ENCODE data around the gene PAX8.

PAX8 gene

GRCh38 chr2:113216321-113216720 lies 62.4 kb downstream of the PAX8 start:
- H3K27me3 ChIP-seq (ENCODE audit: control insufficient read depth, insufficient read depth, low read length), result no peaks in the 10 kb centered on the region

GRCh38 chr2:113215056-113215455 lies 63.7 kb downstream of the PAX8 start:
- Histone ChIP-seq H3K4me1 (ENCODE audit: control insufficient read depth, insufficient read depth, low read length) (peaks cover 54% of the 10 kb centered on the region), H3K9me3 (replicated peaks; ENCODE audit: low read length) (no peaks in the 10 kb centered on the region), H3K4me2 (ENCODE audit: low read length) (no peak overlapping the region), H3K4me3 (ENCODE audit: low read length) (no peak overlapping the region), H3K36me3 (ENCODE audit: insufficient read depth, low read length) (no peaks in the 10 kb centered on the region), H3K27me3 (ENCODE audit: control insufficient read depth, insufficient read depth, low read length) (no peaks in the 10 kb centered on the region), H3K9ac (ENCODE audit: low read depth, low read length) (no peak overlapping the region)

More at GRCh38 chr2:113216321-113216720, 62.4 kb downstream of the PAX8 start:
- peaks cover 48% of the 10 kb centered on the region for H3K4me1 ChIP-seq (ENCODE audit: control insufficient read depth, insufficient read depth, low read length)
- no peaks in the 10 kb centered on the region for H3K9me3 ChIP-seq (replicated peaks; ENCODE audit: low read length)
- H3K36me3 ChIP-seq (ENCODE audit: insufficient read depth, low read length), result no peaks in the 10 kb centered on the region
- no peak overlapping the region for H3K4me2 ChIP-seq (ENCODE audit: low read length)
- no peak overlapping the region for H3K4me3 ChIP-seq (ENCODE audit: low read length)
- no peak overlapping the region for H3K9ac ChIP-seq (ENCODE audit: low read depth, low read length)

GRCh38 chr2:113214141-113214540 lies 64.6 kb downstream of the PAX8 start:
- Histone ChIP-seq H3K27me3 (ENCODE audit: control insufficient read depth, insufficient read depth, low read length) (no peaks in the 10 kb centered on the region), H3K36me3 (ENCODE audit: insufficient read depth, low read length) (no peaks in the 10 kb centered on the region), H3K4me3 (ENCODE audit: low read length) (no peak overlapping the region), H3K9ac (ENCODE audit: low read depth, low read length) (no peak overlapping the region), H3K4me2 (ENCODE audit: low read length) (no peak overlapping the region), H3K9me3 (replicated peaks; ENCODE audit: low read length) (no peaks in the 10 kb centered on the region), H3K4me1 (ENCODE audit: control insufficient read depth, insufficient read depth, low read length) (peaks cover 50% of the 10 kb centered on the region)

GRCh38 chr2:113213061-113213930 lies 65.4 kb downstream of the PAX8 start:
- no peak overlapping the region for H3K9ac ChIP-seq (ENCODE audit: low read depth, low read length)
- H3K4me1 ChIP-seq (ENCODE audit: control insufficient read depth, insufficient read depth, low read length), result peaks cover 47% of the 10 kb centered on the region

DNA sequence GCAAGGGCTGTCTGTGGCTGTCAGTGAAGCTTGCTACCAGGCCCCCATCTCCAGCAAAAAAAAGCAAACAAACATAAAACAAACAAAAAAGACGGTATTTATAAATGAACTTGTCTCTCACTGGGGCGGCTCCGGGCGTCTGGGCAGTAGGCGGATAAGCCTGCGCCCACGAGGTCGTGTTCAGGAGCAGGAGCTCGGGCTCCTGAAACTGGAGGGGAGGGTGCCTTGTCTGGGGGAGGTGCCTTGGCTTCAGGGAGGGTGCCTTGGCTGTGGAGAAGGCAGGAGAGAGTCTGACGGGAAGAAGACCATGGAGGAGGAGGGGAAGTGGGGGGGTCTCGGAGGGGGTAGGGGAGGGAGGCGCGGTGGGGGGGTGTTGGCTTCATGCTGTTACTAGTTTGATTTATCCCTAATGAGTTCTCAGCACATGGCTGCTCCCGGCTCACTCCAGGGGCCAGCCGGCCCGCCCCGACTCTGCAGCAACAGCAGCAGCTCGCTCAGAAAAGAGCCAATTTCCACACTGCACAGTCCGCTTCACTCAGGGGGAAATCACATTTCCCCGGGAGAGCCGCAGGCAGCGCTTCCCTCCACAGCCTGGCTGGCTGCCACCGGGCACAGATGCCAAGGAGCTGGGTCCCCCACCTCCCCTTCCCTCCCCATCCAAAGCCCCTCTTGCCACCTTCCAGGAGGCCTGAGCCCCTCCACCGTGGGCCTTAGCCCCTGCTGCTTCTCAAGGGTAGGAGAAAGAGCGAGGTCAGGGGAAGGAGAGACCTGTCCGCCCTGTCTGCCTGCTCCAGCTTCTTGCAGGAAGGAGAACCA lies 66.3 kb downstream of the PAX8 start:
- no peak overlapping the region for H3K4me3 ChIP-seq (ENCODE audit: low read length)

More at GRCh38 chr2:113213061-113213930, 65.4 kb downstream of the PAX8 start:
- H3K4me2 ChIP-seq (ENCODE audit: low read length), result no peak overlapping the region
- H3K36me3 ChIP-seq (ENCODE audit: insufficient read depth, low read length), result no peaks in the 10 kb centered on the region
- H3K9me3 ChIP-seq (replicated peaks; ENCODE audit: low read length), result no peaks in the 10 kb centered on the region
- H3K27me3 ChIP-seq (ENCODE audit: control insufficient read depth, insufficient read depth, low read length), result no peaks in the 10 kb centered on the region
- no peak overlapping the region for H3K4me3 ChIP-seq (ENCODE audit: low read length)

GRCh38 chr2:113211226-113212105 lies 67.3 kb downstream of the PAX8 start:
- no peaks in the 10 kb centered on the region for H3K9me3 ChIP-seq (replicated peaks; ENCODE audit: low read length)
- H3K27me3 ChIP-seq (ENCODE audit: control insufficient read depth, insufficient read depth, low read length), result no peaks in the 10 kb centered on the region
- H3K4me3 ChIP-seq (ENCODE audit: low read length), result peak overlapping the region; percentile 14
- peak overlapping the region; percentile 31 for H3K4me2 ChIP-seq (ENCODE audit: low read length)
- H3K4me1 ChIP-seq (ENCODE audit: control insufficient read depth, insufficient read depth, low read length), result peaks cover 32% of the 10 kb centered on the region
- no peaks in the 10 kb centered on the region for H3K36me3 ChIP-seq (ENCODE audit: insufficient read depth, low read length)
- H3K9ac ChIP-seq (ENCODE audit: low read depth, low read length), result peak overlapping the region; percentile 59

More for the DNA sequence above, 66.3 kb downstream of the PAX8 start:
- H3K9ac ChIP-seq (ENCODE audit: low read depth, low read length), result peak overlapping the region; percentile 59
- H3K4me2 ChIP-seq (ENCODE audit: low read length), result peak overlapping the region; percentile 31
- H3K9me3 ChIP-seq (replicated peaks; ENCODE audit: low read length), result no peaks in the 10 kb centered on the region
- peaks cover 39% of the 10 kb centered on the region for H3K4me1 ChIP-seq (ENCODE audit: control insufficient read depth, insufficient read depth, low read length)
- H3K27me3 ChIP-seq (ENCODE audit: control insufficient read depth, insufficient read depth, low read length), result no peaks in the 10 kb centered on the region
- H3K36me3 ChIP-seq (ENCODE audit: insufficient read depth, low read length), result no peaks in the 10 kb centered on the region

GRCh38 chr2:113209646-113210171 lies 69.0 kb downstream of the PAX8 start:
- Histone ChIP-seq H3K4me3 (ENCODE audit: low read length) (no peak overlapping the region), H3K9me3 (replicated peaks; ENCODE audit: low read length) (no peaks in the 10 kb centered on the region), H3K4me2 (ENCODE audit: low read length) (no peak overlapping the region), H3K36me3 (ENCODE audit: insufficient read depth, low read length) (no peaks in the 10 kb centered on the region), H3K27me3 (ENCODE audit: control insufficient read depth, insufficient read depth, low read length) (no peaks in the 10 kb centered on the region), H3K4me1 (ENCODE audit: control insufficient read depth, insufficient read depth, low read length) (peaks cover 32% of the 10 kb centered on the region), H3K9ac (ENCODE audit: low read depth, low read length) (no peak overlapping the region)

GRCh38 chr2:113209011-113209645 lies 69.6 kb downstream of the PAX8 start:
- peaks cover 32% of the 10 kb centered on the region for H3K4me1 ChIP-seq (ENCODE audit: control insufficient read depth, insufficient read depth, low read length)
- H3K4me2 ChIP-seq (ENCODE audit: low read length), result no peak overlapping the region
- no peak overlapping the region for H3K4me3 ChIP-seq (ENCODE audit: low read length)
- no peak overlapping the region for H3K9ac ChIP-seq (ENCODE audit: low read depth, low read length)
- no peaks in the 10 kb centered on the region for H3K36me3 ChIP-seq (ENCODE audit: insufficient read depth, low read length)
- H3K9me3 ChIP-seq (replicated peaks; ENCODE audit: low read length), result no peaks in the 10 kb centered on the region
- H3K27me3 ChIP-seq (ENCODE audit: control insufficient read depth, insufficient read depth, low read length), result no peaks in the 10 kb centered on the region

- Histone ChIP-seq H3K4me3 (ENCODE audit: low read length) (no peak overlapping the region), H3K9me3 (replicated peaks; ENCODE audit: low read length) (no peaks in the 10 kb centered on the region), H3K4me2 (ENCODE audit: low read length) (no peak overlapping the region), H3K27me3 (ENCODE audit: control insufficient read depth, insufficient read depth, low read length) (no peaks in the 10 kb centered on the region), H3K4me1 (ENCODE audit: control insufficient read depth, insufficient read depth, low read length) (peaks cover 36% of the 10 kb centered on the region), H3K9ac (ENCODE audit: low read depth, low read length) (no peak overlapping the region), H3K36me3 (ENCODE audit: insufficient read depth, low read length) (no peaks in the 10 kb centered on the region)
Measured at GRCh38 chr2:113208396-113208795, 70.3 kb downstream of the PAX8 start.

DNA sequence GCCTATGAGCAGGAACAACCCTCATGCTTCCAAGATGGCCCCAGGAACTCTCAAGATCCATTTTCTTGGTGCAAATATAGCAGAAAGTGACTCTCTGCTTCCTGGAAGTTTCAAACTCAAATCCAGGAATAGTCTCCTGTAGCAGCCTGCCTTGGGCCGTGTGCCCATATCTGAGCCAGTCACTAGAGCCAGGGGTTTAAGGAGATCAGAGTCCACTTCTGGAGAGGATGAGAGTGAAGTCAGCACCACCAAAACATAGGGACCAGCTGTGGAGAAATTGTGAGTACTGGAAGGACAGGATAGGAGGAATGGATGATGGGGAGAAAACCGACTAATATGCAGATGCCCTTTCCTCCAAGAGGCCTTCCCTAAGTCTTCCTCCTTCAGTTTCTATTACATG lies 71.7 kb downstream of the PAX8 start:
- Histone ChIP-seq H3K4me3 (ENCODE audit: low read length) (no peak overlapping the region), H3K9me3 (replicated peaks; ENCODE audit: low read length) (no peaks in the 10 kb centered on the region), H3K36me3 (ENCODE audit: insufficient read depth, low read length) (no peaks in the 10 kb centered on the region), H3K4me2 (ENCODE audit: low read length) (no peak overlapping the region), H3K9ac (ENCODE audit: low read depth, low read length) (no peak overlapping the region), H3K4me1 (ENCODE audit: control insufficient read depth, insufficient read depth, low read length) (peaks cover 40% of the 10 kb centered on the region), H3K27me3 (ENCODE audit: control insufficient read depth, insufficient read depth, low read length) (no peaks in the 10 kb centered on the region)
